H1 (cell line): ENCODE data around the gene TP53I13. TPM values are rescaled to one million over a fixed set of nuclear protein-coding genes. Genes with fewer than 3 reads are reported as not detected.

ENCODE experiments used
- CTCF ChIA-PET: fragments of 300-600 bp; sonication (Branson Sonifier 250); formaldehyde crosslinking; loops from one replicate; lab custom pipeline; 2021; ENCODE audit not compliant: partially characterized antibody; lab: Charles Lee
- POLR2A ChIA-PET: fragments of 300-600 bp; sonication (Branson Sonifier 250); formaldehyde crosslinking; loops from one replicate; lab custom pipeline; 2021; ENCODE audit warnings: inconsistent platforms; ENCODE audit not compliant: partially characterized antibody; lab: Charles Lee
- DNase-seq, 2 experiments: peaks; one replicate each; pipeline versions ENCODE4 v3.0.0 to v3.0.0-alpha.2; 2010 to 2022; ENCODE audit warnings: low spot score in 2 of 2, low read depth in 1 of 2, mixed read lengths in 1 of 2
- FAIRE-seq: peaks from 2 replicates; lab custom pipeline; 2011; peaks lifted over from hg19 to GRCh38; lab: Jason Lieb, UNC
- H2AFZ ChIP-seq: 2 replicates; pipeline ENCODE4 v1.8.1; 2012; ENCODE audit warnings: low read length, inconsistent platforms
- H2AK5ac ChIP-seq: 2 replicates; pipeline ENCODE4 v1.6.1; 2013; ENCODE audit warnings: low read depth, low read length
- H2BK120ac ChIP-seq: replicated peaks from 2 replicates; pipeline ENCODE3; 2013; ENCODE audit warnings: low read depth, low read length, inconsistent platforms
- H2BK12ac ChIP-seq: 2 replicates; pipeline ENCODE4 v1.6.1; 2013; ENCODE audit warnings: low read depth, low read length
- H2BK15ac ChIP-seq: 2 replicates; pipeline ENCODE4 v1.6.1; 2013; ENCODE audit warnings: low read length
- H2BK20ac ChIP-seq: 2 replicates; pipeline ENCODE4 v1.6.1; 2013; ENCODE audit warnings: low read length
- H2BK5ac ChIP-seq: 2 replicates; pipeline ENCODE4 v1.6.1; 2013; ENCODE audit warnings: low read depth, low read length
- H3K14ac ChIP-seq: 2 replicates; pipeline ENCODE4 v1.6.1; 2013; ENCODE audit warnings: inconsistent platforms; ENCODE audit not compliant: insufficient read length
- H3K18ac ChIP-seq: 2 replicates; pipeline ENCODE4 v1.6.1; 2013; ENCODE audit warnings: low read length; ENCODE audit errors: extremely low read depth
- H3K23ac ChIP-seq: 2 replicates; pipeline ENCODE4 v1.6.1; 2013; ENCODE audit warnings: inconsistent platforms; ENCODE audit not compliant: insufficient read length
- H3K23me2 ChIP-seq: 2 replicates; pipeline ENCODE4 v1.6.1; 2013; ENCODE audit warnings: low read depth, low read length
- H3K27ac ChIP-seq: 2 replicates; pipeline ENCODE4 v1.6.1; 2011; ENCODE audit warnings: low read depth, low read length, inconsistent platforms
- H3K27me3 ChIP-seq, 4 experiments: replicated peaks in 1 of 4; 1 replicate in 1 of 4; 2 replicates in 3 of 4; pipeline versions ENCODE4 v1.6.1 to v1.8.1; 2011 to 2013; ENCODE audit warnings: low read length in 3 of 4, mild to moderate bottlenecking in 3 of 4, inconsistent platforms in 2 of 4, mixed read lengths in 2 of 4, moderate library complexity in 1 of 4; ENCODE audit not compliant: control insufficient read depth in 3 of 4, insufficient read depth in 3 of 4; ENCODE audit errors: extremely low read depth in 1 of 4
- H3K36me3 ChIP-seq, 4 experiments: 2 replicates each; pipeline versions ENCODE4 v1.6.1 to v1.8.1; 2011 to 2013; ENCODE audit warnings: mild to moderate bottlenecking in 4 of 4, low read length in 3 of 4, moderate library complexity in 2 of 4, control low read depth in 1 of 4, inconsistent platforms in 1 of 4; ENCODE audit not compliant: insufficient read depth in 4 of 4, control insufficient read depth in 2 of 4
- H3K4ac ChIP-seq: replicated peaks from 2 replicates; pipeline ENCODE3; 2013; ENCODE audit warnings: low read length, low read depth, mixed read lengths, inconsistent platforms; ENCODE audit not compliant: insufficient read length
- H3K4me1 ChIP-seq, 4 experiments: replicated peaks in 1 of 4; 1 replicate in 1 of 4; 2 replicates in 3 of 4; pipeline versions ENCODE4 v1.6.1 to v1.8.1; 2011 to 2013; ENCODE audit warnings: low read length in 3 of 4, inconsistent platforms in 2 of 4, mixed read lengths in 1 of 4; ENCODE audit not compliant: insufficient read depth in 4 of 4, control insufficient read depth in 3 of 4
- H3K4me2 ChIP-seq, 2 experiments: 2 replicates each; pipeline versions ENCODE4 v1.6.1 to v1.8.1; 2011 to 2013; ENCODE audit warnings: low read depth in 2 of 2, low read length in 2 of 2, control low read depth in 1 of 2, inconsistent platforms in 1 of 2, mild to moderate bottlenecking in 1 of 2; ENCODE audit not compliant: insufficient read depth in 1 of 2
- H3K4me3 ChIP-seq, 4 experiments: fragments of 200-600, 300-600 bp in 1 of 4; sonication (generic), shearing (Covaris generic), sonication (Bioruptor Twin) in 1 of 4; 2 replicates each; pipeline versions ENCODE4 v1.5.1 to v1.8.1; 2011 to 2016; ENCODE audit warnings: low read length in 4 of 4, low read depth in 3 of 4, control low read depth in 2 of 4, inconsistent platforms in 2 of 4, mild to moderate bottlenecking in 2 of 4, mixed read lengths in 1 of 4, moderate library complexity in 1 of 4; ENCODE audit not compliant: insufficient read depth in 2 of 4; ENCODE audit errors: extremely low read depth in 1 of 4
- H3K56ac ChIP-seq: replicated peaks from 2 replicates; pipeline ENCODE3; 2013; ENCODE audit warnings: low read depth, mild to moderate bottlenecking, mixed read lengths, low read length, inconsistent platforms; ENCODE audit not compliant: insufficient read length
- H3K79me1 ChIP-seq: 2 replicates; pipeline ENCODE4 v1.6.1; 2013; ENCODE audit warnings: low read depth, low read length, control low read depth
- H3K79me2 ChIP-seq, 2 experiments: 2 replicates each; pipeline versions ENCODE4 v1.6.1 to v1.8.1; 2012 to 2013; ENCODE audit warnings: low read length in 2 of 2, mild to moderate bottlenecking in 2 of 2, inconsistent platforms in 1 of 2; ENCODE audit not compliant: insufficient read depth in 2 of 2, control insufficient read depth in 1 of 2
- H3K9ac ChIP-seq, 4 experiments: replicated peaks in 1 of 4; 1 replicate in 1 of 4; 2 replicates in 3 of 4; pipeline versions ENCODE4 v1.6.1 to v1.8.1; 2011 to 2013; ENCODE audit warnings: low read depth in 3 of 4, low read length in 3 of 4, control low read depth in 2 of 4, mild to moderate bottlenecking in 2 of 4, moderate library complexity in 2 of 4, inconsistent platforms in 1 of 4; ENCODE audit errors: extremely low read depth in 1 of 4
- H3K9me3 ChIP-seq, 2 experiments: 2 replicates each; pipeline versions ENCODE4 v1.6.1 to v1.8.1; 2012 to 2013; ENCODE audit warnings: mild to moderate bottlenecking in 2 of 2, moderate library complexity in 2 of 2, control low read depth in 1 of 2, inconsistent platforms in 1 of 2, low read depth in 1 of 2, low read length in 1 of 2, mixed read lengths in 1 of 2; ENCODE audit not compliant: insufficient read depth in 2 of 2
- H4K20me1 ChIP-seq, 2 experiments: replicated peaks in 1 of 2; 2 replicates each; pipeline versions ENCODE3 to v1.8.1; 2011 to 2013; ENCODE audit warnings: inconsistent platforms in 2 of 2, low read length in 2 of 2, mild to moderate bottlenecking in 1 of 2; ENCODE audit not compliant: insufficient read depth in 2 of 2, control insufficient read depth in 1 of 2
- H4K5ac ChIP-seq: 2 replicates; pipeline ENCODE4 v1.6.1; 2013; ENCODE audit warnings: low read length, low read depth, mixed read lengths, inconsistent platforms; ENCODE audit not compliant: insufficient read length
- H4K8ac ChIP-seq: 2 replicates; pipeline ENCODE4 v1.8.0; 2013; ENCODE audit warnings: mild to moderate bottlenecking, moderate library complexity, low read length, inconsistent platforms; ENCODE audit not compliant: insufficient read depth; ENCODE audit errors: extremely low read depth
- H4K91ac ChIP-seq: replicated peaks from 2 replicates; pipeline ENCODE3; 2013; ENCODE audit warnings: low read length, mixed read lengths, inconsistent platforms; ENCODE audit not compliant: insufficient read length
- JUN ChIP-seq: IDR thresholded peaks from 2 replicates; pipeline ENCODE4 v1.6.1; 2011; ENCODE audit warnings: low read depth, mild to moderate bottlenecking, improper control_type of control experiment, low read length
- KDM4A ChIP-seq: IDR thresholded peaks from one replicate; pipeline ENCODE4 v1.7.1; 2012; ENCODE audit warnings: low read depth, mild to moderate bottlenecking, moderate library complexity, low read length, inconsistent platforms; ENCODE audit not compliant: severe bottlenecking
- WGBS, 2 experiments: shearing (Covaris generic) in 1 of 2; methylation state at CpG; one replicate each; pipeline versions ENCODE4 v1.1.6 to v1.1.7; 2013 to 2015; ENCODE audit warnings: low lambda C conversion rate in 2 of 2, mixed read lengths in 2 of 2, inconsistent platforms in 1 of 2, low coverage in 1 of 2, missing lambda C conversion rate in 1 of 2; ENCODE audit not compliant: insufficient replicate concordance in 2 of 2, insufficient coverage in 1 of 2, insufficient read length in 1 of 2; ENCODE audit errors: extremely low coverage in 1 of 2, missing lambda C conversion rate in 1 of 2; 5-methylcytosine and 5-hydroxymethylcytosine counted together
- polyA plus RNA-seq, 7 experiments: library from polyadenylated mRNA; depleted of rRNA in 3 of 7; stranded (reverse) in 5 of 7; unstranded in 2 of 7; fragments of >200 nt in 5 of 7; fragments of 200-250 nt in 2 of 7; gene quantifications; 1 replicate in 5 of 7; 2 replicates in 1 of 7; 4 replicates in 1 of 7; pipeline versions ENCODE4 v1.2.1 to v1.2.3, GENCODE V29; 2011 to 2013; ENCODE audit warnings: missing spikeins in 2 of 7, mixed read lengths in 2 of 7
- total RNA-seq: library from RNA; stranded (reverse); fragmentation: NEBNext Ultra II Directional; extraction: Animal tissue kit (Norgen Biotek cat#: 25700); gene quantifications from 2 replicates; pipeline ENCODE4 v1.2.1, GENCODE V29; 2021

The TP53I13 gene
- total and polyA plus RNA-seq, 2 of the 8 experiments (the other 6 are each of a cell fraction or from before 2014, with no cell fraction given), result 22.4 to 35.7 TPM

DNA sequence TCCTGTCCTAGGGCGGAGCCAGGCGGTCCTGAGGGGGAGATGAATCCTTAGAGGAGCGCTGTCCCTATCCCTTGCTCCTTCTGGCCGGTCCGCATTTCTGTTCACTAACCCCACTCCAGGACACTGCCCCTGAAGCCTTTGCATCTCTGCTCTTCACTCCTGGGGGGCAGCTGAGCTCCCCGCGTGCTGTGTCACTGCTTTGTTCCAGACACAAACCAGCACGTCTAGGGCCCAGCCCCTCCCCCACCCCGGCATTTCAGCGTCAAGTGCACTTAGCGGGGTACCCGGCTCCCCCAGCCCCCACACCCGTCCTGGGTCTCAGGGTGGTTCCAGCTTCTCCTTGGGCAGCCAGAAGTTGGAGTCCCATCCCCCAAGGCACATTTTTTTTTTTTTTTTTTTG, 45.4 kb downstream of the TP53I13 start:
- Histone ChIP-seq H3K56ac (no peak overlapping the region), H3K18ac (no peak overlapping the region; the same call in 1 of the 2 replicates), H3K9ac (0 out of 7 replicates have a peak overlapping the region, but pooled peaks of 1 of the 4 experiments have one; percentile 4), H4K5ac (no peak overlapping the region), H3K23me2 (peaks cover 13% of the 10 kb centered on the region), H2BK5ac (no peak overlapping the region), H4K91ac (peak overlapping the region; percentile 61), H3K23ac (no peak overlapping the region), H3K27me3 (peaks cover 17 to 53% (median 41%) of the 10 kb centered on the region in 4 experiments), H4K20me1 (peaks cover 3 to 5% of the 10 kb centered on the region in 2 experiments), H3K79me2 (no peaks in the 10 kb centered on the region), H3K36me3 (peaks cover 0 to 7% (median 0%) of the 10 kb centered on the region in 4 experiments; a peak in 1 of 8 replicates), H3K14ac (no peak overlapping the region), H3K4me3 (peak overlapping the region; percentile 5 to 55 (median 38); a peak in 5 of 8 replicates), H3K27ac (no peak overlapping the region), H3K4ac (no peak overlapping the region), H3K4me1 (peaks cover 10 to 38% (median 32%) of the 10 kb centered on the region in 4 experiments), H3K79me1 (0 out of 2 replicates have a peak, but pooled peaks cover 2% of the 10 kb centered on the region), H3K4me2 (peak overlapping the region; percentile 46 to 75), H2AFZ (peak overlapping the region; percentile 9; the same call in 1 of the 2 replicates), H4K8ac (peak overlapping the region; percentile 84; the same call in 1 of the 2 replicates), H3K9me3 (peaks cover 0 to 11% of the 10 kb centered on the region in 2 experiments; a peak in 1 of 4 replicates), H2BK20ac (no peak overlapping the region), H2AK5ac (peak overlapping the region; percentile 85; the same call in 1 of the 2 replicates), H2BK12ac (peak overlapping the region; percentile 39; the same call in 1 of the 2 replicates), H2BK15ac (0 out of 2 replicates have a peak overlapping the region, but pooled peaks have one; percentile 29), H2BK120ac (no peak overlapping the region)
- DNase-seq (no peak), FAIRE-seq (no peak)
- CTCF ChIA-PET, result interaction anchor here (0.6 to 13.1 kb wide), 13 partner anchors 9 to 481 kb away, joined by 3 to 193 read pairs (median 4); partner anchors contain the start of genes ABHD15, ANKRD13B and TP53I13
- whole genome bisulfite sequencing, 2 experiments, result 35% methylated on average over 12 of the region's 13 CpGs; no CpG with 5 or more reads in 1 of the 2 experiments
- POLR2A ChIA-PET, result interaction anchor here (0.6 to 1.3 kb wide), 4 partner anchors 13 to 1173 kb away, joined by 3 to 4 read pairs (median 3); no protein-coding TSS in a partner anchor
- TF ChIP-seq KDM4A (peak; percentile 6), JUN (no peak)
